ENCODE data around the gene GFI1B. TPM values are rescaled to one million over a fixed set of nuclear protein-coding genes. Genes with fewer than 3 reads are reported as not detected.

Gene GFI1B
- total RNA-seq, 1 experiment from 2014 or later, result not detected

- ChIA-PET POLR2A (ENCODE audit: unreplicated experiment) (no interaction called here), CTCF (no interaction called here)
- DNase-seq, result no peak
- H3K9me2 ChIP-seq (replicated peaks; ENCODE audit: low read length), result no peaks in the 10 kb centered on the region
- no peaks in the 10 kb centered on the region for H4K20me1 ChIP-seq (ENCODE audit: low read length)
- H3K9ac ChIP-seq (ENCODE audit: low read length), result no peak overlapping the region
- no peak overlapping the region for H3K27ac ChIP-seq (ENCODE audit: low read length)
- no peak for TF ChIP-seq EZH2 (IDR thresholded peaks at IDR 0.05; ENCODE audit: low read length, unreplicated experiment)
- no peak for TF ChIP-seq EZH2phosphoT487 (IDR thresholded peaks at IDR 0.05; ENCODE audit: borderline replicate concordance, low read length)
- no peak for TF ChIP-seq CTCF (conservative IDR thresholded peaks at IDR 0.05; ENCODE audit: low read depth, low read length)
- H3K4me2 ChIP-seq (ENCODE audit: low read length), result no peak overlapping the region
- no peaks in the 10 kb centered on the region for H3K79me2 ChIP-seq (ENCODE audit: low read length)
- no peaks in the 10 kb centered on the region for H3K4me1 ChIP-seq (ENCODE audit: insufficient read depth, low read length)
- no peaks in the 10 kb centered on the region for H3F3A ChIP-seq (ENCODE audit: low read length, unreplicated experiment)
- no peak for ATAC-seq
- H3K4me3 ChIP-seq (ENCODE audit: low read length), result no peak overlapping the region
- no peaks in the 10 kb centered on the region for H3K9me3 ChIP-seq (ENCODE audit: low read length)
- peaks cover 11% of the 10 kb centered on the region for H3K27me3 ChIP-seq (ENCODE audit: low read length)
- no peak overlapping the region for H2AFZ ChIP-seq (ENCODE audit: low read length)
- no peaks in the 10 kb centered on the region for H3K36me3 ChIP-seq (ENCODE audit: low read depth, low read length)
- intact Hi-C loops (cut with micrococcal nuclease), result no loop called here
- no TSS peak for BruUV-seq (replicated peaks)
Observed at GRCh38 chr9:132983491-132984201, 5.2 kb downstream of the GFI1B start.

GRCh38 chr9:132984202-132985070, 5.9 kb downstream of the GFI1B start:
- no peak for ATAC-seq
- ChIA-PET POLR2A (ENCODE audit: unreplicated experiment) (no interaction called here), CTCF (no interaction called here)
- Histone ChIP-seq H4K20me1 (ENCODE audit: low read length) (no peaks in the 10 kb centered on the region), H3K4me3 (ENCODE audit: low read length) (no peak overlapping the region), H3K9me3 (ENCODE audit: low read length) (no peaks in the 10 kb centered on the region), H3K79me2 (ENCODE audit: low read length) (no peaks in the 10 kb centered on the region), H3K4me2 (ENCODE audit: low read length) (no peak overlapping the region), H3K27me3 (ENCODE audit: low read length) (peaks cover 6% of the 10 kb centered on the region), H3K9me2 (replicated peaks; ENCODE audit: low read length) (no peaks in the 10 kb centered on the region), H3K27ac (ENCODE audit: low read length) (no peak overlapping the region), H3F3A (ENCODE audit: low read length, unreplicated experiment) (no peaks in the 10 kb centered on the region), H2AFZ (ENCODE audit: low read length) (no peak overlapping the region), H3K4me1 (ENCODE audit: insufficient read depth, low read length) (no peaks in the 10 kb centered on the region), H3K9ac (ENCODE audit: low read length) (no peak overlapping the region), H3K36me3 (ENCODE audit: low read depth, low read length) (no peaks in the 10 kb centered on the region)
- no TSS peak for BruUV-seq (replicated peaks)
- DNase-seq, result no peak
- no peak for TF ChIP-seq CTCF (conservative IDR thresholded peaks at IDR 0.05; ENCODE audit: low read depth, low read length)
- no peak for TF ChIP-seq EZH2 (IDR thresholded peaks at IDR 0.05; ENCODE audit: low read length, unreplicated experiment)
- TF ChIP-seq EZH2phosphoT487 (IDR thresholded peaks at IDR 0.05; ENCODE audit: borderline replicate concordance, low read length), result no peak
- intact Hi-C loops (cut with micrococcal nuclease), result no loop called here

- CTCF ChIA-PET, result no interaction called here
- Histone ChIP-seq H3K4me3 (ENCODE audit: low read length) (no peak overlapping the region), H3F3A (ENCODE audit: low read length, unreplicated experiment) (no peaks in the 10 kb centered on the region), H3K79me2 (ENCODE audit: low read length) (no peaks in the 10 kb centered on the region), H4K20me1 (ENCODE audit: low read length) (no peaks in the 10 kb centered on the region), H3K9ac (ENCODE audit: low read length) (no peak overlapping the region), H3K27ac (ENCODE audit: low read length) (no peak overlapping the region), H3K4me2 (ENCODE audit: low read length) (no peak overlapping the region), H2AFZ (ENCODE audit: low read length) (no peak overlapping the region), H3K9me3 (ENCODE audit: low read length) (no peaks in the 10 kb centered on the region), H3K9me2 (replicated peaks; ENCODE audit: low read length) (no peaks in the 10 kb centered on the region), H3K36me3 (ENCODE audit: low read depth, low read length) (no peaks in the 10 kb centered on the region), H3K27me3 (ENCODE audit: low read length) (no peaks in the 10 kb centered on the region), H3K4me1 (ENCODE audit: insufficient read depth, low read length) (no peaks in the 10 kb centered on the region)
- no peak for TF ChIP-seq EZH2 (IDR thresholded peaks at IDR 0.05; ENCODE audit: low read length, unreplicated experiment)
- TF ChIP-seq CTCF (conservative IDR thresholded peaks at IDR 0.05; ENCODE audit: low read depth, low read length), result no peak
- no peak for TF ChIP-seq EZH2phosphoT487 (IDR thresholded peaks at IDR 0.05; ENCODE audit: borderline replicate concordance, low read length)
- no TSS peak for BruUV-seq (replicated peaks)
- intact Hi-C loops (cut with micrococcal nuclease), result no loop called here
- ATAC-seq (no peak), DNase-seq (no peak)
- POLR2A ChIA-PET (ENCODE audit: unreplicated experiment), result no interaction called here
Observed at GRCh38 chr9:132985071-132985350, 6.5 kb downstream of the GFI1B start.

All from PC-3 (cell line).